ENCODE results near the gene SUSD6.

The SUSD6 gene

GRCh38 chr14:69672356-69672755, 61.0 kb downstream of the SUSD6 start:
- no peak for DNase-seq (ENCODE audit: low read depth)

- no peak for DNase-seq (ENCODE audit: low read depth)
Measured at GRCh38 chr14:69673104-69673503, 61.7 kb downstream of the SUSD6 start.

- DNase-seq (ENCODE audit: low read depth), result no peak
Measured at GRCh38 chr14:69673578-69674305, 62.3 kb downstream of the SUSD6 start.

GRCh38 chr14:69674546-69675244, 63.3 kb downstream of the SUSD6 start:
- no peak for DNase-seq (ENCODE audit: low read depth)

- DNase-seq (ENCODE audit: low read depth), result no peak
Measured at GRCh38 chr14:69675245-69675583, 63.8 kb downstream of the SUSD6 start.

GRCh38 chr14:69675877-69676416, 64.6 kb downstream of the SUSD6 start:
- no peak for DNase-seq (ENCODE audit: low read depth)

- DNase-seq (ENCODE audit: low read depth), result no peak
Measured at GRCh38 chr14:69676723-69677122, 65.3 kb downstream of the SUSD6 start.

GRCh38 chr14:69680297-69680696, 68.9 kb downstream of the SUSD6 start:
- DNase-seq (ENCODE audit: low read depth), result no peak

- no peak for DNase-seq (ENCODE audit: low read depth)
Measured at GRCh38 chr14:69682136-69682535, 70.7 kb downstream of the SUSD6 start.

GRCh38 chr14:69682621-69683263, 71.3 kb downstream of the SUSD6 start:
- DNase-seq (ENCODE audit: low read depth), result no peak

- DNase-seq (ENCODE audit: low read depth), result no peak
Measured at GRCh38 chr14:69683971-69684370, 72.6 kb downstream of the SUSD6 start.

- no peak for DNase-seq (ENCODE audit: low read depth)
Measured at GRCh38 chr14:69684461-69685217, 73.2 kb downstream of the SUSD6 start.

GRCh38 chr14:69685218-69685616, 73.8 kb downstream of the SUSD6 start:
- peak; percentile 25 for DNase-seq (ENCODE audit: low read depth)

GRCh38 chr14:69685716-69686115, 74.3 kb downstream of the SUSD6 start:
- no peak for DNase-seq (ENCODE audit: low read depth)

GRCh38 chr14:69687606-69688298, 76.4 kb downstream of the SUSD6 start:
- DNase-seq (ENCODE audit: low read depth), result no peak

- DNase-seq (ENCODE audit: low read depth), result no peak
Measured at GRCh38 chr14:69688299-69688649, 76.9 kb downstream of the SUSD6 start.

- DNase-seq (ENCODE audit: low read depth), result no peak
Measured at GRCh38 chr14:69690042-69690441, 78.6 kb downstream of the SUSD6 start.

- no peak for DNase-seq (ENCODE audit: low read depth)
Measured at GRCh38 chr14:69692594-69692993, 81.2 kb downstream of the SUSD6 start.

GRCh38 chr14:69693145-69693544, 81.7 kb downstream of the SUSD6 start:
- no peak for DNase-seq (ENCODE audit: low read depth)

- DNase-seq (ENCODE audit: low read depth), result no peak
Measured at GRCh38 chr14:69693801-69694729, 82.7 kb downstream of the SUSD6 start.
